Tibial nerve (tissue), 3 donors: Measurements from ENCODE around the gene NAIF1.

ENCODE experiments used
- POLR2A ChIP-seq, 2 donors: fragments of 450-650 bp; IDR thresholded peaks; one replicate each; pipeline ENCODE4 v1.6.1; 2017; ENCODE audit warnings: antibody characterized with exemption in 2 of 2, mild to moderate bottlenecking in 2 of 2, moderate library complexity in 2 of 2
- TF ChIP-seq, protein P1 (sequence below), 5 experiments: fragments of 200-600 bp in 3 of 5; fragments of 450-650 bp in 2 of 5; sonication (generic) in 3 of 5; IDR thresholded peaks; one replicate each; pipeline ENCODE4 v1.5.1; 2016 to 2019; ENCODE audit warnings: antibody characterized with exemption in 5 of 5, mild to moderate bottlenecking in 3 of 5, moderate library complexity in 2 of 5

DNA sequence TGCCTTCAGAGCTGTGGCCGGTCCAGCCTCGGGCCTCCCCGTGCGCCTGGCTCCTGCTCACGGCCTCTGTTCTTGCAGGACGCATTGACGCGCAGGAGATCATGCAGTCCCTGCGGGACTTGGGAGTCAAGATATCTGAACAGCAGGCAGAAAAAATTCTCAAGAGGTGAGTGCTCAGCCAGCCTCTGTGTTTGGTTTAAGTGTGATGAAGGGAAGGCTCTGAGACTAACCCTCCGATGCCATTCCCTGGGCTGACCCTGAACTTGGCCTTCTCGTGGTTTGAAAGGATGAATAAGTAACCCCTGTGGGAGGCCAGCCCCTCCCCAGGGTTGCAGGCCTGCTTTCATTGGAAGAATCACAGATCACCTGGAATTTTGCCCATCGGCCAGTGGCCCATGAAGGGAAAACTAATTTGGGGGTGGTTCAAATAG lies 34.1 kb upstream of the NAIF1 start:
- TF ChIP-seq POLR2A (IDR thresholded peaks at IDR 0.05): no peak
- TF ChIP-seq, protein P1, sequence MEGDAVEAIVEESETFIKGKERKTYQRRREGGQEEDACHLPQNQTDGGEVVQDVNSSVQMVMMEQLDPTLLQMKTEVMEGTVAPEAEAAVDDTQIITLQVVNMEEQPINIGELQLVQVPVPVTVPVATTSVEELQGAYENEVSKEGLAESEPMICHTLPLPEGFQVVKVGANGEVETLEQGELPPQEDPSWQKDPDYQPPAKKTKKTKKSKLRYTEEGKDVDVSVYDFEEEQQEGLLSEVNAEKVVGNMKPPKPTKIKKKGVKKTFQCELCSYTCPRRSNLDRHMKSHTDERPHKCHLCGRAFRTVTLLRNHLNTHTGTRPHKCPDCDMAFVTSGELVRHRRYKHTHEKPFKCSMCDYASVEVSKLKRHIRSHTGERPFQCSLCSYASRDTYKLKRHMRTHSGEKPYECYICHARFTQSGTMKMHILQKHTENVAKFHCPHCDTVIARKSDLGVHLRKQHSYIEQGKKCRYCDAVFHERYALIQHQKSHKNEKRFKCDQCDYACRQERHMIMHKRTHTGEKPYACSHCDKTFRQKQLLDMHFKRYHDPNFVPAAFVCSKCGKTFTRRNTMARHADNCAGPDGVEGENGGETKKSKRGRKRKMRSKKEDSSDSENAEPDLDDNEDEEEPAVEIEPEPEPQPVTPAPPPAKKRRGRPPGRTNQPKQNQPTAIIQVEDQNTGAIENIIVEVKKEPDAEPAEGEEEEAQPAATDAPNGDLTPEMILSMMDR (IDR thresholded peaks at IDR 0.05): no peak
